Measurements from ENCODE around the gene KCNK1.
"Not testable (repeated sequence)": the region's sequence is repeated elsewhere in the genome, so short reads cannot be mapped to it uniquely, and the experiment has no call there.

KCNK1 gene

GRCh38 chr1:233667741-233668140 lies 53.8 kb downstream of the KCNK1 start:
- Histone ChIP-seq H3K36me3 (ENCODE audit: control insufficient read depth, insufficient read depth, low read length) (peaks cover 39% of the 10 kb centered on the region), H3K27ac (ENCODE audit: low read depth, low read length) (no peak overlapping the region), H3K9ac (ENCODE audit: low read length) (no peak overlapping the region), H3K4me1 (ENCODE audit: control insufficient read depth, insufficient read depth, low read length) (no peaks in the 10 kb centered on the region), H3K27me3 (ENCODE audit: control insufficient read depth, insufficient read depth, low read length) (no peaks in the 10 kb centered on the region), H3K9me3 (ENCODE audit: control insufficient read depth, insufficient read depth, low read depth, low read length) (no peaks in the 10 kb centered on the region), H3K4me3 (ENCODE audit: low read depth, low read length) (no peak overlapping the region)

GRCh38 chr1:233668146-233668724 lies 54.3 kb downstream of the KCNK1 start:
- Histone ChIP-seq H3K4me1 (ENCODE audit: control insufficient read depth, insufficient read depth, low read length) (no peaks in the 10 kb centered on the region), H3K27me3 (ENCODE audit: control insufficient read depth, insufficient read depth, low read length) (no peaks in the 10 kb centered on the region), H3K9ac (ENCODE audit: low read length) (no peak overlapping the region), H3K36me3 (ENCODE audit: control insufficient read depth, insufficient read depth, low read length) (peaks cover 44% of the 10 kb centered on the region), H3K9me3 (ENCODE audit: control insufficient read depth, insufficient read depth, low read depth, low read length) (no peaks in the 10 kb centered on the region), H3K4me3 (ENCODE audit: low read depth, low read length) (no peak overlapping the region), H3K27ac (ENCODE audit: low read depth, low read length) (no peak overlapping the region)

DNA sequence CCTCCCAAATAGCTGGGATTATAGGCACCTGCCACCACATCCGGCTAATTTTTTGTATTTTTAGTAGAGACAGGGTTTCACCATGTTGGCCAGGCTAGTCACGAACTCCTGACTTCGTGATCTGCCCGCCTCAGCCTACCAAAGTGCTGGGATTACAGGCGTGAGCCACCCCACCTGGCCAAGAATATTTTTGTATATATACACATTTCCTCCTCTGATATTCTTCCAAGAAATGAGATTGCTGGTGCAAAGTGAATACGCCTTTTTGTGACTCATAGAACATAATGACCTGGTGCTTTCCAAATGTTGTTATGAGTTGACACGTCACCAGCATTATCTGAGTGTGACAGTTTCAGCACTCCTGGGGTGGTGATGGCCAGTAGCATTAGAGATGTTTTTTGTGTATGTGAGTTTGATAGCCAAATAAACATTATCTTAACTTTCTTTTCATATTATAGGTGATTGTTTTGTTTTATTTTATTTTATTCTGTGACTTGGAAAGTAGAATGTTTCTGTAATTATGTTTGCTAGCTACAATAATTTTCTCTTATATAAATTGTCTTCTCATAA lies 54.9 kb downstream of the KCNK1 start:
- Histone ChIP-seq H3K9ac (ENCODE audit: low read length) (no peak overlapping the region), H3K4me1 (ENCODE audit: control insufficient read depth, insufficient read depth, low read length) (no peaks in the 10 kb centered on the region), H3K36me3 (ENCODE audit: control insufficient read depth, insufficient read depth, low read length) (peaks cover 46% of the 10 kb centered on the region), H3K27me3 (ENCODE audit: control insufficient read depth, insufficient read depth, low read length) (no peaks in the 10 kb centered on the region), H3K27ac (ENCODE audit: low read depth, low read length) (no peak overlapping the region), H3K9me3 (ENCODE audit: control insufficient read depth, insufficient read depth, low read depth, low read length) (no peaks in the 10 kb centered on the region), H3K4me3 (ENCODE audit: low read depth, low read length) (no peak overlapping the region)

GRCh38 chr1:233670363-233670762 lies 56.5 kb downstream of the KCNK1 start:
- H3K36me3 ChIP-seq (ENCODE audit: control insufficient read depth, insufficient read depth, low read length), result peaks cover 50% of the 10 kb centered on the region
- H3K9ac ChIP-seq (ENCODE audit: low read length), result not testable (repeated sequence)

GRCh38 chr1:233671286-233671685 lies 57.4 kb downstream of the KCNK1 start:
- Histone ChIP-seq H3K36me3 (ENCODE audit: control insufficient read depth, insufficient read depth, low read length) (peaks cover 51% of the 10 kb centered on the region), H3K9ac (ENCODE audit: low read length) (no peak overlapping the region), H3K27me3 (ENCODE audit: control insufficient read depth, insufficient read depth, low read length) (no peaks in the 10 kb centered on the region)

More at GRCh38 chr1:233670363-233670762, 56.5 kb downstream of the KCNK1 start:
- H3K4me3 ChIP-seq (ENCODE audit: low read depth, low read length); H3K27ac ChIP-seq (ENCODE audit: low read depth, low read length); H3K27me3 ChIP-seq (ENCODE audit: control insufficient read depth, insufficient read depth, low read length); H3K9me3 ChIP-seq (ENCODE audit: control insufficient read depth, insufficient read depth, low read depth, low read length); H3K4me1 ChIP-seq (ENCODE audit: control insufficient read depth, insufficient read depth, low read length): not testable (repeated sequence)

DNA sequence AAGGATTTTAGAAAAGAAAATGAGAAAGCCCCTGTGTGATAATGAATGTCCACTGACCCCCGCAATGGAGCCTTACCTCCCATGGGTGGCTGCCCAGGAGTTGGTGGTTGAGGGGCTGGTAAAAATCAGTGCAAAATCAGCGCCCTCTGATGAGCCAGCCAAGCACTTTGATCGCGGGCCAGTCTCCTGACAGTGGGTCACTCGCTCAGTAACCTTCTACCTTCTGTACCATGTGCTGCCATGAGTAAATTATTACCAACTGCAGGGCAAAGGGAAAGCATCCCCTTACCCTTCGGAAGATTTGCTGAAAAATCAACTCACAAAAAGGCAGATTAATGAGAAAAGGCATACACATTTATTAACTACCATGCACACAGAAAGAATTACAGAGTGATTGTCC lies 58.8 kb downstream of the KCNK1 start:
- no peak overlapping the region for H3K27ac ChIP-seq (ENCODE audit: low read depth, low read length)
- H3K4me1 ChIP-seq (ENCODE audit: control insufficient read depth, insufficient read depth, low read length), result peaks cover 5% of the 10 kb centered on the region; the same call in 1 of the 2 replicates
- H3K9me3 ChIP-seq (ENCODE audit: control insufficient read depth, insufficient read depth, low read depth, low read length), result 0 out of 2 replicates have a peak, but pooled peaks cover 6% of the 10 kb centered on the region

More at GRCh38 chr1:233671286-233671685, 57.4 kb downstream of the KCNK1 start:
- H3K27ac ChIP-seq (ENCODE audit: low read depth, low read length), result no peak overlapping the region
- no peaks in the 10 kb centered on the region for H3K4me1 ChIP-seq (ENCODE audit: control insufficient read depth, insufficient read depth, low read length)
- H3K4me3 ChIP-seq (ENCODE audit: low read depth, low read length), result no peak overlapping the region
- no peaks in the 10 kb centered on the region for H3K9me3 ChIP-seq (ENCODE audit: control insufficient read depth, insufficient read depth, low read depth, low read length)

GRCh38 chr1:233673261-233673946 lies 59.5 kb downstream of the KCNK1 start:
- Histone ChIP-seq H3K36me3 (ENCODE audit: control insufficient read depth, insufficient read depth, low read length) (peaks cover 48% of the 10 kb centered on the region), H3K9me3 (ENCODE audit: control insufficient read depth, insufficient read depth, low read depth, low read length) (0 out of 2 replicates have a peak, but pooled peaks cover 6% of the 10 kb centered on the region), H3K27me3 (ENCODE audit: control insufficient read depth, insufficient read depth, low read length) (no peaks in the 10 kb centered on the region), H3K9ac (ENCODE audit: low read length) (no peak overlapping the region), H3K27ac (ENCODE audit: low read depth, low read length) (no peak overlapping the region), H3K4me3 (ENCODE audit: low read depth, low read length) (no peak overlapping the region), H3K4me1 (ENCODE audit: control insufficient read depth, insufficient read depth, low read length) (peaks cover 11% of the 10 kb centered on the region; the same call in 1 of the 2 replicates)

More for the DNA sequence above, 58.8 kb downstream of the KCNK1 start:
- peaks cover 48% of the 10 kb centered on the region for H3K36me3 ChIP-seq (ENCODE audit: control insufficient read depth, insufficient read depth, low read length)
- H3K9ac ChIP-seq (ENCODE audit: low read length), result no peak overlapping the region
- H3K27me3 ChIP-seq (ENCODE audit: control insufficient read depth, insufficient read depth, low read length), result no peaks in the 10 kb centered on the region
- no peak overlapping the region for H3K4me3 ChIP-seq (ENCODE audit: low read depth, low read length)

- Histone ChIP-seq H3K9me3 (ENCODE audit: control insufficient read depth, insufficient read depth, low read depth, low read length) (0 out of 2 replicates have a peak, but pooled peaks cover 6% of the 10 kb centered on the region), H3K4me1 (ENCODE audit: control insufficient read depth, insufficient read depth, low read length) (peaks cover 11% of the 10 kb centered on the region; the same call in 1 of the 2 replicates), H3K9ac (ENCODE audit: low read length) (no peak overlapping the region), H3K27ac (ENCODE audit: low read depth, low read length) (no peak overlapping the region), H3K36me3 (ENCODE audit: control insufficient read depth, insufficient read depth, low read length) (peaks cover 49% of the 10 kb centered on the region), H3K4me3 (ENCODE audit: low read depth, low read length) (no peak overlapping the region), H3K27me3 (ENCODE audit: control insufficient read depth, insufficient read depth, low read length) (no peaks in the 10 kb centered on the region)
Measured at GRCh38 chr1:233673947-233674431, 60.1 kb downstream of the KCNK1 start.

GRCh38 chr1:233675446-233675845 lies 61.5 kb downstream of the KCNK1 start:
- Histone ChIP-seq H3K9ac (ENCODE audit: low read length) (no peak overlapping the region), H3K4me3 (ENCODE audit: low read depth, low read length) (no peak overlapping the region), H3K4me1 (ENCODE audit: control insufficient read depth, insufficient read depth, low read length) (peaks cover 24% of the 10 kb centered on the region; the same call in 1 of the 2 replicates), H3K9me3 (ENCODE audit: control insufficient read depth, insufficient read depth, low read depth, low read length) (0 out of 2 replicates have a peak, but pooled peaks cover 6% of the 10 kb centered on the region), H3K27ac (ENCODE audit: low read depth, low read length) (no peak overlapping the region), H3K27me3 (ENCODE audit: control insufficient read depth, insufficient read depth, low read length) (no peaks in the 10 kb centered on the region), H3K36me3 (ENCODE audit: control insufficient read depth, insufficient read depth, low read length) (peaks cover 42% of the 10 kb centered on the region)

- H3K4me3 ChIP-seq (ENCODE audit: low read depth, low read length), result no peak overlapping the region
- peaks cover 25% of the 10 kb centered on the region; the same call in 1 of the 2 replicates for H3K4me1 ChIP-seq (ENCODE audit: control insufficient read depth, insufficient read depth, low read length)
- H3K9me3 ChIP-seq (ENCODE audit: control insufficient read depth, insufficient read depth, low read depth, low read length), result 0 out of 2 replicates have a peak, but pooled peaks cover 6% of the 10 kb centered on the region
- no peaks in the 10 kb centered on the region for H3K27me3 ChIP-seq (ENCODE audit: control insufficient read depth, insufficient read depth, low read length)
- no peak overlapping the region for H3K27ac ChIP-seq (ENCODE audit: low read depth, low read length)
- H3K36me3 ChIP-seq (ENCODE audit: control insufficient read depth, insufficient read depth, low read length), result peaks cover 42% of the 10 kb centered on the region
- no peak overlapping the region for H3K9ac ChIP-seq (ENCODE audit: low read length)
Measured at GRCh38 chr1:233675893-233676292, 62.0 kb downstream of the KCNK1 start.

Data from HUES6 (cell line).